GM23248 (cell line): ENCODE results near the gene WFDC9. TPM values are rescaled to one million over a fixed set of nuclear protein-coding genes. Genes with fewer than 3 reads are reported as not detected.

Source experiments
- DNase-seq: peaks from one replicate; pipeline ENCODE4 v3.0.0-alpha.2; 2015
- H2AFZ ChIP-seq: fragments of 200-600 bp; sonication (generic); 2 replicates; pipeline ENCODE4 v1.6.1; 2016; ENCODE audit warnings: antibody characterized with exemption
- H3F3A ChIP-seq: fragments of 200-600 bp; sonication (generic); 2 replicates; pipeline ENCODE4 v1.6.1; 2016; ENCODE audit warnings: mild to moderate bottlenecking, antibody characterized with exemption, mixed run types; ENCODE audit not compliant: insufficient read depth
- H3K27ac ChIP-seq: fragments of 200-600 bp; sonication (generic); 2 replicates; pipeline ENCODE4 v1.5.1; 2016; ENCODE audit warnings: mild to moderate bottlenecking
- H3K27me3 ChIP-seq: fragments of 200-600 bp; sonication (generic); replicated peaks from 2 replicates; pipeline ENCODE4 v1.6.1; 2016; ENCODE audit warnings: mild to moderate bottlenecking; ENCODE audit not compliant: insufficient read depth
- H3K36me3 ChIP-seq: fragments of 200-600 bp; sonication (generic); 2 replicates; pipeline ENCODE4 v1.6.1; 2016; ENCODE audit warnings: low read depth, mild to moderate bottlenecking
- H3K4me1 ChIP-seq: fragments of 200-600 bp; sonication (generic); 2 replicates; pipeline ENCODE4 v1.6.1; 2016; ENCODE audit warnings: mild to moderate bottlenecking; ENCODE audit not compliant: insufficient read depth
- H3K4me2 ChIP-seq: fragments of 200-600 bp; sonication (generic); one replicate; pipeline ENCODE4 v1.6.1; 2016; ENCODE audit warnings: mild to moderate bottlenecking; ENCODE audit not compliant: unreplicated experiment
- H3K4me3 ChIP-seq: fragments of 200-600 bp; sonication (generic); 2 replicates; pipeline ENCODE4 v1.5.1; 2016; ENCODE audit warnings: mild to moderate bottlenecking
- H3K79me2 ChIP-seq: fragments of 200-600 bp; sonication (generic); 2 replicates; pipeline ENCODE4 v1.6.1; 2016; ENCODE audit warnings: mild to moderate bottlenecking; ENCODE audit not compliant: insufficient read depth
- H3K9ac ChIP-seq: fragments of 200-600 bp; sonication (generic); 2 replicates; pipeline ENCODE4 v1.6.1; 2016; ENCODE audit warnings: mild to moderate bottlenecking
- H3K9me2 ChIP-seq: fragments of 200-600 bp; sonication (generic); 2 replicates; pipeline ENCODE4 v1.6.1; 2016; ENCODE audit warnings: mixed run types, mild to moderate bottlenecking, moderate library complexity; ENCODE audit not compliant: insufficient read depth
- H3K9me3 ChIP-seq: fragments of 200-600 bp; sonication (generic); one replicate; pipeline ENCODE4 v1.6.1; 2017; ENCODE audit warnings: low read depth
- H4K20me1 ChIP-seq: fragments of 200-600 bp; sonication (generic); 2 replicates; pipeline ENCODE4 v1.6.0; 2016; ENCODE audit not compliant: insufficient read depth
- EZH2 ChIP-seq: fragments of 200-600 bp; sonication (generic); IDR thresholded peaks from 2 replicates; pipeline ENCODE4 v1.6.1; 2018; ENCODE audit warnings: antibody characterized with exemption, mild to moderate bottlenecking; ENCODE audit not compliant: insufficient read depth, poor library complexity, severe bottlenecking
- EZH2phosphoT487 ChIP-seq: fragments of 200-600 bp; sonication (generic); IDR thresholded peaks from 2 replicates; pipeline ENCODE4 v1.6.1; 2018; ENCODE audit warnings: antibody characterized with exemption, moderate library complexity, mild to moderate bottlenecking, low read depth; ENCODE audit not compliant: insufficient read depth
- WGBS, 2 experiments: methylation state at CpG; one replicate each; pipeline ENCODE4 v1.1.6; 2015 to 2017; ENCODE audit warnings: low lambda C conversion rate in 2 of 2, low coverage in 1 of 2; ENCODE audit errors: missing lambda C conversion rate in 2 of 2; 5-methylcytosine and 5-hydroxymethylcytosine counted together
- in situ Hi-C: fragments of 300-500 bp; cut with MboI; formaldehyde crosslinking; loops from 2 replicates; pipeline ENCODE4 v1.15.0; 2020
- polyA plus RNA-seq: library from polyadenylated mRNA; unstranded; fragments of >200 nt; fragmentation: Nextera tagmentation; extraction: Ambion mirVana; gene quantifications from 2 replicates; pipeline ENCODE4 v1.2.1, GENCODE V29; 2016
- small RNA-seq: library from RNA; depleted of rRNA; stranded (forward); fragments of <200 nt; gene quantifications from one replicate; pipeline ENCODE3, GENCODE V24; 2014; ENCODE audit warnings: low read depth, low replicate concordance
- total RNA-seq: library from RNA; depleted of rRNA; stranded (reverse); fragments of >200 nt; shearing (Covaris generic); gene quantifications from 2 replicates; pipeline ENCODE4 v1.2.3, GENCODE V29; 2014; rRNA removed

The WFDC9 gene
- total and polyA plus RNA-seq, 2 experiments from 2014 or later = not detected

DNA sequence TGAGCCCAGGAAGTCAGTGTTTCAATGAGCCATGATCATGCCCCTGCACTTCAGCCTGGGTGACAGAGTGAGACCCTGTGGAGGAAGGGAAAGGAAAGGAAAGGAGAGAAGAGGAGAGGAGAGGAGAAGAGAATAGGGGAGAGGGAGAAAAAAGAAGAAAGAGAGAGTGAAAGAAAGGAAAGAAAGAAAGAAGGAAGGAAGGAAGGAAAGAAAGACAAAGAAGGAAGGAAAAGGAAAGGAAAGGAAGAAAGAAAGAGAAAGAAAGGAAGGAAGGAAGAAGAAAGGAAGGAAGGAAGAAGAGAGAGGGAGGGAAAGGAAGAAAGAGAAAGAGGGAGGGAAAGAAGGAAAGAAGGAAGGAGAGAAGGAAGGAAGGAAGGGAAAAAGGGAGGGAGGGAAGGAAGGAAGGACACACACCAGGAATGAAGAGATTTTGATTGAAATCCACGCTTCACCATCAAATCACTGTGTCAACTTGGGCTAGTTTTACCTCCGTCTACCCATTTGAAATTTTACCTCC, 66.3 kb downstream of the WFDC9 start:
- DNase-seq = no peak
- Histone ChIP-seq H3K27ac (no peak overlapping the region), H3K9me3 (no peaks in the 10 kb centered on the region), H3K4me1 (no peaks in the 10 kb centered on the region), H3K4me2 (no peak overlapping the region), H3K36me3 (no peaks in the 10 kb centered on the region), H3K9me2 (no peaks in the 10 kb centered on the region), H4K20me1 (no peaks in the 10 kb centered on the region), H2AFZ (no peak overlapping the region), H3K9ac (no peak overlapping the region), H3K79me2 (no peaks in the 10 kb centered on the region), H3K27me3 (peaks cover 21% of the 10 kb centered on the region; the same call in 1 of the 2 replicates), H3K4me3 (no peak overlapping the region), H3F3A (no peaks in the 10 kb centered on the region)
- in situ Hi-C loops = loop anchor here (25.0 kb wide), 1 partner anchor 197 kb away; no protein-coding TSS in a partner anchor
- TF ChIP-seq EZH2phosphoT487 = no peak
- no peak for TF ChIP-seq EZH2
- 50 to 54% methylated on average over 2 of the region's 2 CpGs for WGBS, 2 experiments

Small RNA genes lying within 50 kb of the gene (small RNA-seq; reads per million reads assigned to genes)
- not detected for gene RNA5SP485

Other genes starting within 250 kb of the WFDC9 start
- gene DBNDD2, start 223.0 kb downstream of the WFDC9 start, total RNA-seq = 5.1 and 5.7 TPM in 2 replicates
- gene DBNDD2, start 223.0 kb downstream of the WFDC9 start, polyA plus RNA-seq = 27.9 and 30.0 TPM in 2 replicates
- gene PIGT, start 215.1 kb downstream of the WFDC9 start, total RNA-seq = 108 and 138 TPM in 2 replicates
- 190 and 198 TPM in 2 replicates for gene PIGT, start 215.1 kb downstream of the WFDC9 start, polyA plus RNA-seq
- not detected in 2 replicates for gene WFDC2, start 161.5 kb downstream of the WFDC9 start, total RNA-seq
- gene WFDC2, start 161.5 kb downstream of the WFDC9 start, polyA plus RNA-seq = not detected in 2 replicates
- gene SPINT3, start 115.7 kb downstream of the WFDC9 start, total RNA-seq = not detected in 2 replicates
- gene SPINT3, start 115.7 kb downstream of the WFDC9 start, polyA plus RNA-seq = not detected in 2 replicates
- gene WFDC6, start 91.8 kb downstream of the WFDC9 start, total RNA-seq = not detected in 2 replicates
- not detected in 2 replicates for gene WFDC6, start 91.8 kb downstream of the WFDC9 start, polyA plus RNA-seq
- not detected in 2 replicates for gene EPPIN, start 83.9 kb downstream of the WFDC9 start, total RNA-seq
- not detected in 2 replicates for gene EPPIN, start 83.9 kb downstream of the WFDC9 start, polyA plus RNA-seq
- not detected in 2 replicates for gene WFDC8, start 52.0 kb downstream of the WFDC9 start, total RNA-seq
- not detected in 2 replicates for gene WFDC8, start 52.0 kb downstream of the WFDC9 start, polyA plus RNA-seq
- gene WFDC10A, start 1.5 kb downstream of the WFDC9 start, total RNA-seq = not detected in 2 replicates
- not detected in 2 replicates for gene WFDC10A, start 1.5 kb downstream of the WFDC9 start, polyA plus RNA-seq
- gene WFDC11, start 39.0 kb upstream of the WFDC9 start, total RNA-seq = not detected in 2 replicates
- gene WFDC11, start 39.0 kb upstream of the WFDC9 start, polyA plus RNA-seq = not detected in 2 replicates
- gene WFDC13, start 70.8 kb upstream of the WFDC9 start, total RNA-seq = not detected in 2 replicates
- not detected in 2 replicates for gene WFDC13, start 70.8 kb upstream of the WFDC9 start, polyA plus RNA-seq
- not detected in 2 replicates for gene WFDC10B, start 73.7 kb upstream of the WFDC9 start, total RNA-seq
- not detected in 2 replicates for gene WFDC10B, start 73.7 kb upstream of the WFDC9 start, polyA plus RNA-seq
- gene SPINT4, start 91.1 kb upstream of the WFDC9 start, total RNA-seq = not detected in 2 replicates
- not detected in 2 replicates for gene SPINT4, start 91.1 kb upstream of the WFDC9 start, polyA plus RNA-seq
- 0.76 TPM in 1 of 2 replicates, not detected in the other for gene WFDC3, start 160.6 kb upstream of the WFDC9 start, total RNA-seq
- gene WFDC3, start 160.6 kb upstream of the WFDC9 start, polyA plus RNA-seq = 2.4 and 3.6 TPM in 2 replicates
- 12.4 and 22.9 TPM in 2 replicates for gene DNTTIP1, start 160.7 kb upstream of the WFDC9 start, total RNA-seq
- gene DNTTIP1, start 160.7 kb upstream of the WFDC9 start, polyA plus RNA-seq = 57.2 and 57.6 TPM in 2 replicates
- gene UBE2C, start 181.4 kb upstream of the WFDC9 start, total RNA-seq = 33.8 and 38.8 TPM in 2 replicates
- gene UBE2C, start 181.4 kb upstream of the WFDC9 start, polyA plus RNA-seq = 69.2 and 78.4 TPM in 2 replicates
- not detected in 2 replicates for gene TNNC2, start 196.0 kb upstream of the WFDC9 start, total RNA-seq
- gene TNNC2, start 196.0 kb upstream of the WFDC9 start, polyA plus RNA-seq = 0.83 and 1.1 TPM in 2 replicates
- gene SNX21, start 202.5 kb upstream of the WFDC9 start, total RNA-seq = 88.4 and 100 TPM in 2 replicates
- 50.9 and 54.7 TPM in 2 replicates for gene SNX21, start 202.5 kb upstream of the WFDC9 start, polyA plus RNA-seq
- gene ACOT8, start 226.1 kb upstream of the WFDC9 start, total RNA-seq = 37.2 and 55.2 TPM in 2 replicates
- 30.0 and 32.9 TPM in 2 replicates for gene ACOT8, start 226.1 kb upstream of the WFDC9 start, polyA plus RNA-seq
- gene ZSWIM3, start 226.3 kb upstream of the WFDC9 start, total RNA-seq = 4.3 and 5.3 TPM in 2 replicates
- gene ZSWIM3, start 226.3 kb upstream of the WFDC9 start, polyA plus RNA-seq = 1.9 and 2.0 TPM in 2 replicates
- 7.7 and 8.9 TPM in 2 replicates for gene ZSWIM1, start 249.9 kb upstream of the WFDC9 start, total RNA-seq
- gene ZSWIM1, start 249.9 kb upstream of the WFDC9 start, polyA plus RNA-seq = 6.6 and 8.5 TPM in 2 replicates